HepG2 (cell line): ENCODE measurements around the gene ZNF446. TPM values are rescaled to one million over a fixed set of nuclear protein-coding genes. Genes with fewer than 3 reads are reported as not detected.
A peak's percentile ranks its signal among the peaks of the same experiment; 100 is the strongest.

Source experiments
- CREM ChIP-seq, 2 experiments: sonication (generic) in 1 of 2; formaldehyde crosslinking in 1 of 2; IDR thresholded peaks; 2 replicates each; pipeline versions ENCODE4 v1.4.0 to v1.6.1; 2016 to 2020; ENCODE audit warnings: antibody characterized with exemption in 1 of 2, mild to moderate bottlenecking in 1 of 2, missing genetic modification reagents in 1 of 2
- DMAP1 ChIP-seq: IDR thresholded peaks from 2 replicates; pipeline ENCODE4 v1.6.1; 2016
- GABPB1 ChIP-seq: IDR thresholded peaks from 2 replicates; pipeline ENCODE4 v1.6.1; 2016; ENCODE audit warnings: mild to moderate bottlenecking, missing genetic modification reagents, moderate library complexity, missing compliant biosample characterization
- NFKBIZ ChIP-seq: IDR thresholded peaks from 2 replicates; pipeline ENCODE4 v1.6.1; 2018; ENCODE audit warnings: missing genetic modification reagents, missing compliant biosample characterization
- ZNF143 ChIP-seq: sonication (generic); formaldehyde crosslinking; IDR thresholded peaks from 2 replicates; pipeline ENCODE4 v1.4.0; 2020; ENCODE audit warnings: missing genetic modification reagents
- ZNF235 ChIP-seq: sonication (generic); formaldehyde crosslinking; IDR thresholded peaks from 2 replicates; pipeline ENCODE4 v1.8.1; 2023; ENCODE audit warnings: mild to moderate bottlenecking, missing genetic modification reagents, borderline replicate concordance
- ZNF605 ChIP-seq: sonication (generic); formaldehyde crosslinking; IDR thresholded peaks from 2 replicates; pipeline ENCODE4 v1.8.0; 2022; ENCODE audit warnings: mild to moderate bottlenecking, missing genetic modification reagents
- polyA plus RNA-seq, 8 experiments: library from polyadenylated mRNA; depleted of rRNA in 3 of 8; stranded (reverse) in 7 of 8; unstranded in 1 of 8; fragments of >200 nt; fragmentation: Illumina TruSeq in 4 of 8; extraction: Trizol in 4 of 8; gene quantifications; 2 replicates each; pipeline versions ENCODE4 v1.2.1 to v1.2.3, GENCODE V29; 2011 to 2016; ENCODE audit warnings: low read depth in 4 of 8, missing spikeins in 1 of 8, mixed read lengths in 1 of 8; ENCODE audit not compliant: insufficient read depth in 1 of 8
- total RNA-seq, 5 experiments: library from RNA; depleted of rRNA; stranded (reverse); fragments of >200 nt; fragmentation: Illumina TruSeq; extraction: Trizol; gene quantifications; 2 replicates each; pipeline ENCODE4 v1.2.3, GENCODE V29; 2016; ENCODE audit warnings: low read depth in 1 of 5
- TF ChIP-seq, protein P1 (sequence below): sonication (generic); formaldehyde crosslinking; IDR thresholded peaks from 2 replicates; pipeline ENCODE4 v1.8.0; 2022; ENCODE audit warnings: missing genetic modification reagents, mild to moderate bottlenecking, borderline replicate concordance
- TF ChIP-seq, protein P2 (sequence below): IDR thresholded peaks from 2 replicates; pipeline ENCODE4 v1.6.1; 2016; ENCODE audit warnings: mild to moderate bottlenecking
- TF ChIP-seq, protein P3 (sequence below): sonication (generic); formaldehyde crosslinking; IDR thresholded peaks from 2 replicates; pipeline ENCODE4 v1.4.0; 2020; ENCODE audit warnings: missing genetic modification reagents, borderline replicate concordance
- TF ChIP-seq, protein P4 (sequence below): sonication (generic); formaldehyde crosslinking; IDR thresholded peaks from 2 replicates; pipeline ENCODE4 v1.5.1; 2020; ENCODE audit warnings: mild to moderate bottlenecking, moderate library complexity, missing genetic modification reagents
- TF ChIP-seq, protein P5 (sequence below): sonication (generic); formaldehyde crosslinking; IDR thresholded peaks from 2 replicates; pipeline ENCODE4 v1.4.0; 2020; ENCODE audit warnings: missing genetic modification reagents
- TF ChIP-seq, protein P6 (sequence below): sonication (generic); formaldehyde crosslinking; IDR thresholded peaks from 2 replicates; pipeline ENCODE4 v1.5.1; 2020; ENCODE audit warnings: mild to moderate bottlenecking, missing genetic modification reagents, moderate library complexity

The ZNF446 gene
- total and polyA plus RNA-seq, 2 of the 13 experiments (the other 11 are each of a cell fraction or from before 2014, with no cell fraction given) = 3.0 to 3.6 TPM

DNA sequence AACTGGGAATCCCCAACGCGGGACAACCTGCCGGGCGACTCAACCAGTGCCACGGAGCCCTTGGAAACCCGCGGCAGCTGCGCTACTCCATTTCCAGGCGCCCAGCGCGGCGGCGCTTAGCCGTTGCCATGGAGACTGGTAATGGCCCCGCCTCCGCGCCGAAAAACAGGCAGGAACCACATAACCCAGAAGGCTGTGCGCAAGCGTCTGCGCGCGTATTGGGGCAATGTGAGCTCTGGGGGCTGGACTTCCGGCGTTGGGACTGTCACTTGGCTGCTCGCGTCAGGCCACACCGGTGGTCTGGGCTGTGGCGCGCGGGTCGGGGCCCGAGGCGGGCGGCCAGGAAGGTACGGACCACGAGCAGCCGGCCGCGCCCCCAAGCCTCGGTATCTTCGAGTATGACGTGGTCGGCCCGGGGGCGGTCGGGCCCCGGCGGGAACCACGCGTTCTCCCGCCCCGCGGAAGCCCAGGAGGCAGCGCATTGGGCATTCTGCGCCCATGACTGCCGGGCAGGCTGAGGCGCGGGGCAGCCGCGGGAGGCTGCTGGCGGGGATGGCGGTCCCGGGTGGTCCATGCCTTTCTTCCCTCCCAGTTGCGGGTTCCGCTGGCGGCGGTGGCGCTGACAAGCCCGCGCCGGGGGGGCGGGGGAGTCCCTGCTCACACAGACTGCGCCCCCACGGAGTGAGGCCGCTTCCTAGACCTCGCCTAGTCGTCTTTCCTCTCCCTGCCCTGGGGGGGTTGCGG, 24.6 kb upstream of the ZNF446 start, which contains the start of gene ZNF324B (continued):
- TF ChIP-seq ZNF605 = peak; percentile 41; the same call in 1 of the 2 replicates
- TF ChIP-seq, protein P1, sequence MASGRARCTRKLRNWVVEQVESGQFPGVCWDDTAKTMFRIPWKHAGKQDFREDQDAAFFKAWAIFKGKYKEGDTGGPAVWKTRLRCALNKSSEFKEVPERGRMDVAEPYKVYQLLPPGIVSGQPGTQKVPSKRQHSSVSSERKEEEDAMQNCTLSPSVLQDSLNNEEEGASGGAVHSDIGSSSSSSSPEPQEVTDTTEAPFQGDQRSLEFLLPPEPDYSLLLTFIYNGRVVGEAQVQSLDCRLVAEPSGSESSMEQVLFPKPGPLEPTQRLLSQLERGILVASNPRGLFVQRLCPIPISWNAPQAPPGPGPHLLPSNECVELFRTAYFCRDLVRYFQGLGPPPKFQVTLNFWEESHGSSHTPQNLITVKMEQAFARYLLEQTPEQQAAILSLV (CRISPR knock-in tag) = peak; percentile 80
- TF ChIP-seq, protein P2, sequence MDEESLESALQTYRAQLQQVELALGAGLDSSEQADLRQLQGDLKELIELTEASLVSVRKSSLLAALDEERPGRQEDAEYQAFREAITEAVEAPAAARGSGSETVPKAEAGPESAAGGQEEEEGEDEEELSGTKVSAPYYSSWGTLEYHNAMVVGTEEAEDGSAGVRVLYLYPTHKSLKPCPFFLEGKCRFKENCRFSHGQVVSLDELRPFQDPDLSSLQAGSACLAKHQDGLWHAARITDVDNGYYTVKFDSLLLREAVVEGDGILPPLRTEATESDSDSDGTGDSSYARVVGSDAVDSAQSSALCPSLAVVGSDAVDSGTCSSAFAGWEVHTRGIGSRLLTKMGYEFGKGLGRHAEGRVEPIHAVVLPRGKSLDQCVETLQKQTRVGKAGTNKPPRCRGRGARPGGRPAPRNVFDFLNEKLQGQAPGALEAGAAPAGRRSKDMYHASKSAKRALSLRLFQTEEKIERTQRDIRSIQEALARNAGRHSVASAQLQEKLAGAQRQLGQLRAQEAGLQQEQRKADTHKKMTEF = peak; percentile 37; the same call in 1 of the 2 replicates
- peak; percentile 33; the same call in 1 of the 2 replicates for TF ChIP-seq DMAP1 (CRISPR knock-in tag)
- TF ChIP-seq ZNF235 = 0 out of 2 replicates have a peak, but pooled peaks have one; percentile 71
- TF ChIP-seq, protein P3, sequence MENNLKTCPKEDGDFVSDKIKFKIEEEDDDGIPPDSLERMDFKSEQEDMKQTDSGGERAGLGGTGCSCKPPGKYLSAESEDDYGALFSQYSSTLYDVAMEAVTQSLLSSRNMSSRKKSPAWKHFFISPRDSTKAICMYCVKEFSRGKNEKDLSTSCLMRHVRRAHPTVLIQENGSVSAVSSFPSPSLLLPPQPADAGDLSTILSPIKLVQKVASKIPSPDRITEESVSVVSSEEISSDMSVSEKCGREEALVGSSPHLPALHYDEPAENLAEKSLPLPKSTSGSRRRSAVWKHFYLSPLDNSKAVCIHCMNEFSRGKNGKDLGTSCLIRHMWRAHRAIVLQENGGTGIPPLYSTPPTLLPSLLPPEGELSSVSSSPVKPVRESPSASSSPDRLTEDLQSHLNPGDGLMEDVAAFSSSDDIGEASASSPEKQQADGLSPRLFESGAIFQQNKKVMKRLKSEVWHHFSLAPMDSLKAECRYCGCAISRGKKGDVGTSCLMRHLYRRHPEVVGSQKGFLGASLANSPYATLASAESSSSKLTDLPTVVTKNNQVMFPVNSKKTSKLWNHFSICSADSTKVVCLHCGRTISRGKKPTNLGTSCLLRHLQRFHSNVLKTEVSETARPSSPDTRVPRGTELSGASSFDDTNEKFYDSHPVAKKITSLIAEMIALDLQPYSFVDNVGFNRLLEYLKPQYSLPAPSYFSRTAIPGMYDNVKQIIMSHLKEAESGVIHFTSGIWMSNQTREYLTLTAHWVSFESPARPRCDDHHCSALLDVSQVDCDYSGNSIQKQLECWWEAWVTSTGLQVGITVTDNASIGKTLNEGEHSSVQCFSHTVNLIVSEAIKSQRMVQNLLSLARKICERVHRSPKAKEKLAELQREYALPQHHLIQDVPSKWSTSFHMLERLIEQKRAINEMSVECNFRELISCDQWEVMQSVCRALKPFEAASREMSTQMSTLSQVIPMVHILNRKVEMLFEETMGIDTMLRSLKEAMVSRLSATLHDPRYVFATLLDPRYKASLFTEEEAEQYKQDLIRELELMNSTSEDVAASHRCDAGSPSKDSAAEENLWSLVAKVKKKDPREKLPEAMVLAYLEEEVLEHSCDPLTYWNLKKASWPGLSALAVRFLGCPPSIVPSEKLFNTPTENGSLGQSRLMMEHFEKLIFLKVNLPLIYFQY (CRISPR knock-in tag) = peak; percentile 48; the same call in 1 of the 2 replicates
- TF ChIP-seq NFKBIZ (CRISPR knock-in tag) = peak; percentile 26; the same call in 1 of the 2 replicates
- TF ChIP-seq, protein P4, sequence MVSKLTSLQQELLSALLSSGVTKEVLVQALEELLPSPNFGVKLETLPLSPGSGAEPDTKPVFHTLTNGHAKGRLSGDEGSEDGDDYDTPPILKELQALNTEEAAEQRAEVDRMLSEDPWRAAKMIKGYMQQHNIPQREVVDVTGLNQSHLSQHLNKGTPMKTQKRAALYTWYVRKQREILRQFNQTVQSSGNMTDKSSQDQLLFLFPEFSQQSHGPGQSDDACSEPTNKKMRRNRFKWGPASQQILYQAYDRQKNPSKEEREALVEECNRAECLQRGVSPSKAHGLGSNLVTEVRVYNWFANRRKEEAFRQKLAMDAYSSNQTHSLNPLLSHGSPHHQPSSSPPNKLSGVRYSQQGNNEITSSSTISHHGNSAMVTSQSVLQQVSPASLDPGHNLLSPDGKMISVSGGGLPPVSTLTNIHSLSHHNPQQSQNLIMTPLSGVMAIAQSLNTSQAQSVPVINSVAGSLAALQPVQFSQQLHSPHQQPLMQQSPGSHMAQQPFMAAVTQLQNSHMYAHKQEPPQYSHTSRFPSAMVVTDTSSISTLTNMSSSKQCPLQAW = peak; percentile 87
- TF ChIP-seq, protein P5, sequence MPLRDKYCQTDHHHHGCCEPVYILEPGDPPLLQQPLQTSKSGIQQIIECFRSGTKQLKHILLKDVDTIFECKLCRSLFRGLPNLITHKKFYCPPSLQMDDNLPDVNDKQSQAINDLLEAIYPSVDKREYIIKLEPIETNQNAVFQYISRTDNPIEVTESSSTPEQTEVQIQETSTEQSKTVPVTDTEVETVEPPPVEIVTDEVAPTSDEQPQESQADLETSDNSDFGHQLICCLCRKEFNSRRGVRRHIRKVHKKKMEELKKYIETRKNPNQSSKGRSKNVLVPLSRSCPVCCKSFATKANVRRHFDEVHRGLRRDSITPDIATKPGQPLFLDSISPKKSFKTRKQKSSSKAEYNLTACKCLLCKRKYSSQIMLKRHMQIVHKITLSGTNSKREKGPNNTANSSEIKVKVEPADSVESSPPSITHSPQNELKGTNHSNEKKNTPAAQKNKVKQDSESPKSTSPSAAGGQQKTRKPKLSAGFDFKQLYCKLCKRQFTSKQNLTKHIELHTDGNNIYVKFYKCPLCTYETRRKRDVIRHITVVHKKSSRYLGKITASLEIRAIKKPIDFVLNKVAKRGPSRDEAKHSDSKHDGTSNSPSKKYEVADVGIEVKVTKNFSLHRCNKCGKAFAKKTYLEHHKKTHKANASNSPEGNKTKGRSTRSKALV (CRISPR knock-in tag) = peak; percentile 79
- peak; percentile 97 for TF ChIP-seq ZNF143 (CRISPR knock-in tag)
- TF ChIP-seq GABPB1 = peak; percentile 99
- peak; percentile 76 for TF ChIP-seq CREM (IDR thresholded peaks at IDR 0.05)
- TF ChIP-seq CREM (CRISPR knock-in tag; IDR thresholded peaks at IDR 0.05) = no peak
- TF ChIP-seq, protein P6, sequence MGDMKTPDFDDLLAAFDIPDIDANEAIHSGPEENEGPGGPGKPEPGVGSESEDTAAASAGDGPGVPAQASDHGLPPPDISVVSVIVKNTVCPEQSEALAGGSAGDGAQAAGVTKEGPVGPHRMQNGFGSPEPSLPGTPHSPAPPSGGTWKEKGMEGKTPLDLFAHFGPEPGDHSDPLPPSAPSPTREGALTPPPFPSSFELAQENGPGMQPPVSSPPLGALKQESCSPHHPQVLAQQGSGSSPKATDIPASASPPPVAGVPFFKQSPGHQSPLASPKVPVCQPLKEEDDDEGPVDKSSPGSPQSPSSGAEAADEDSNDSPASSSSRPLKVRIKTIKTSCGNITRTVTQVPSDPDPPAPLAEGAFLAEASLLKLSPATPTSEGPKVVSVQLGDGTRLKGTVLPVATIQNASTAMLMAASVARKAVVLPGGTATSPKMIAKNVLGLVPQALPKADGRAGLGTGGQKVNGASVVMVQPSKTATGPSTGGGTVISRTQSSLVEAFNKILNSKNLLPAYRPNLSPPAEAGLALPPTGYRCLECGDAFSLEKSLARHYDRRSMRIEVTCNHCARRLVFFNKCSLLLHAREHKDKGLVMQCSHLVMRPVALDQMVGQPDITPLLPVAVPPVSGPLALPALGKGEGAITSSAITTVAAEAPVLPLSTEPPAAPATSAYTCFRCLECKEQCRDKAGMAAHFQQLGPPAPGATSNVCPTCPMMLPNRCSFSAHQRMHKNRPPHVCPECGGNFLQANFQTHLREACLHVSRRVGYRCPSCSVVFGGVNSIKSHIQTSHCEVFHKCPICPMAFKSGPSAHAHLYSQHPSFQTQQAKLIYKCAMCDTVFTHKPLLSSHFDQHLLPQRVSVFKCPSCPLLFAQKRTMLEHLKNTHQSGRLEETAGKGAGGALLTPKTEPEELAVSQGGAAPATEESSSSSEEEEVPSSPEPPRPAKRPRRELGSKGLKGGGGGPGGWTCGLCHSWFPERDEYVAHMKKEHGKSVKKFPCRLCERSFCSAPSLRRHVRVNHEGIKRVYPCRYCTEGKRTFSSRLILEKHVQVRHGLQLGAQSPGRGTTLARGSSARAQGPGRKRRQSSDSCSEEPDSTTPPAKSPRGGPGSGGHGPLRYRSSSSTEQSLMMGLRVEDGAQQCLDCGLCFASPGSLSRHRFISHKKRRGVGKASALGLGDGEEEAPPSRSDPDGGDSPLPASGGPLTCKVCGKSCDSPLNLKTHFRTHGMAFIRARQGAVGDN = peak; percentile 83
